ENCODE results near the gene RBMS3.

DNA sequence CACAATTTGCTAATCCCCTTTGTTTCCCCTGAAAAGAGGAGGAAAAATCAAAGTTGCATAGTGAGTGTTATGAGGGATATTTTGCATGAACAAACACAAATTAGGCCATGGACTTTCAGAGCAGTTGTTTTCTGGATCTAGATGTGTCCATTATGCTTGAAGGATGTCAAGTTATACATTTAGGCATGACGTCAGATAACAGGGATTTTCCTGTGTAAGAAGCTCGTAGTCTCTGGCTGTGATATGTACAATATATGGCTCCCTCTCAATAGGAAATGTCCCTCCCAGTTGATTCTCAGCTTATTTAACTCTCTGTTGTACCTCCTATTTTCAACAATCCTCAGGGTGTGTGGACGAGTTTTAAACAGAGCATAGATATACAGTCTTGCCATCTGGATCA, 171.0 kb downstream of the RBMS3 start:
- TF ChIP-seq, protein P1, sequence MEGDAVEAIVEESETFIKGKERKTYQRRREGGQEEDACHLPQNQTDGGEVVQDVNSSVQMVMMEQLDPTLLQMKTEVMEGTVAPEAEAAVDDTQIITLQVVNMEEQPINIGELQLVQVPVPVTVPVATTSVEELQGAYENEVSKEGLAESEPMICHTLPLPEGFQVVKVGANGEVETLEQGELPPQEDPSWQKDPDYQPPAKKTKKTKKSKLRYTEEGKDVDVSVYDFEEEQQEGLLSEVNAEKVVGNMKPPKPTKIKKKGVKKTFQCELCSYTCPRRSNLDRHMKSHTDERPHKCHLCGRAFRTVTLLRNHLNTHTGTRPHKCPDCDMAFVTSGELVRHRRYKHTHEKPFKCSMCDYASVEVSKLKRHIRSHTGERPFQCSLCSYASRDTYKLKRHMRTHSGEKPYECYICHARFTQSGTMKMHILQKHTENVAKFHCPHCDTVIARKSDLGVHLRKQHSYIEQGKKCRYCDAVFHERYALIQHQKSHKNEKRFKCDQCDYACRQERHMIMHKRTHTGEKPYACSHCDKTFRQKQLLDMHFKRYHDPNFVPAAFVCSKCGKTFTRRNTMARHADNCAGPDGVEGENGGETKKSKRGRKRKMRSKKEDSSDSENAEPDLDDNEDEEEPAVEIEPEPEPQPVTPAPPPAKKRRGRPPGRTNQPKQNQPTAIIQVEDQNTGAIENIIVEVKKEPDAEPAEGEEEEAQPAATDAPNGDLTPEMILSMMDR (IDR thresholded peaks at IDR 0.05) = no peak
- TF ChIP-seq EP300 (IDR thresholded peaks at IDR 0.05) (no peak), POLR2A (IDR thresholded peaks at IDR 0.05) (no peak), POLR2AphosphoS5 (IDR thresholded peaks at IDR 0.05) (no peak)
